Measurements from ENCODE around the gene MYO1D. TPM values are rescaled to one million over a fixed set of nuclear protein-coding genes. Genes with fewer than 3 reads are reported as not detected.

Gene MYO1D
- total and polyA plus RNA-seq, 11 donors: 3.3 to 15.5 (median 8.9) TPM

GRCh38 chr17:32444301-32445073 lies 432.4 kb downstream of the MYO1D start, which contains the start of gene PSMD11:
Gene PSMD11, plus strand, starts transcription at chr17:32444510. Its CDS starts 14 bp downstream, at chr17:32444524.
- intact Hi-C loops (cut with DNase I): loop anchor here in 1 of 10 donors (10.0 kb wide), 1 partner anchor 60 kb away; no protein-coding TSS in a partner anchor
- 0 to 1% (median 0%) methylated on average over 14 to 74 of the region's 74 CpGs for WGBS, 4 donors

GRCh38 chr17:32443827-32444300 lies 433.1 kb downstream of the MYO1D start:
- DNase-seq: no peak
- Histone ChIP-seq H3K4me1 (peaks cover 0 to 32% (median 18%) of the 10 kb centered on the region in 12 donors), H3K36me3 (peaks cover 0 to 23% (median 21%) of the 10 kb centered on the region in 9 donors), H3K27ac (peak overlapping the region in 2 of 12 donors; percentile 83 to 84), H3K27me3 (no peaks in the 10 kb centered on the region), H3K4me3 (peak overlapping the region; percentile 66 to 98 (median 88)), H3K9me3 (no peaks in the 10 kb centered on the region)
- no peak for ATAC-seq
- TF ChIP-seq CTCF (IDR thresholded peaks at IDR 0.05) (no peak), POLR2A (IDR thresholded peaks at IDR 0.05) (no peak)
- intact Hi-C loops (cut with DNase I): loop anchor here in 1 of 10 donors (10.0 kb wide), 1 partner anchor 59 kb away; no protein-coding TSS in a partner anchor
- 8 to 24% (median 13%) methylated on average over 19 to 29 of the region's 29 CpGs for WGBS, 4 donors

More at GRCh38 chr17:32444301-32445073, 432.4 kb downstream of the MYO1D start, which contains the start of gene PSMD11:
- TF ChIP-seq POLR2A (IDR thresholded peaks at IDR 0.05) (peak in 1 of 2 donors; percentile 66), CTCF (IDR thresholded peaks at IDR 0.05) (peak in 11 of 12 donors; percentile 87 to 100 (median 95))
- Histone ChIP-seq H3K27ac (peak within 1 kb of the TSS; percentile 19 to 93 (median 84)), H3K27me3 (no peaks in the 10 kb centered on the region), H3K36me3 (peaks cover 0 to 30% (median 27%) of the 10 kb centered on the region in 9 donors), H3K9me3 (no peaks in the 10 kb centered on the region), H3K4me3 (peak within 1 kb of the TSS; percentile 66 to 98 (median 88)), H3K4me1 (peaks cover 0 to 32% (median 18%) of the 10 kb centered on the region in 12 donors)
- ATAC-seq (peak; percentile 97 to 98 (median 98)), DNase-seq (peak; percentile 98 to 99 (median 99))

Other genes with a start within 250 kb of the MYO1D start
- gene TMEM98, start 51.0 kb upstream of the MYO1D start, total RNA-seq: 10 to 100 TPM in 6 of 9 donors, 1 to 10 TPM in 3; 6.1 to 35.8 (median 13.3) TPM
- gene TMEM98, start 51.0 kb upstream of the MYO1D start, polyA plus RNA-seq: 10 to 100 TPM in 1 of 2 donors, 1 to 10 TPM in 1; 5.7 to 23.1 TPM
- gene SPACA3, start 114.7 kb upstream of the MYO1D start, total RNA-seq: not detected
- not detected for gene SPACA3, start 114.7 kb upstream of the MYO1D start, polyA plus RNA-seq